Progenitor cell of endocrine pancreas (in vitro differentiated cells): Measurements from ENCODE around the gene USF2. TPM values are rescaled to one million over a fixed set of nuclear protein-coding genes. Genes with fewer than 3 reads are reported as not detected.

ENCODE experiments used
- DNase-seq: peaks from one replicate; pipeline ENCODE4 v3.0.0; 2021; ENCODE audit warnings: low spot score; ENCODE audit not compliant: unreplicated experiment
- H3K27ac Mint-ChIP-seq: 2 replicates; pipeline ENCODE4 v1.8.0; 2021; ENCODE audit warnings: mild to moderate bottlenecking, moderate library complexity, mixed read lengths
- H3K27me3 Mint-ChIP-seq: 2 replicates; pipeline ENCODE4 v1.8.0; 2021; ENCODE audit warnings: mixed read lengths
- H3K36me3 Mint-ChIP-seq: 2 replicates; pipeline ENCODE4 v1.8.0; 2022; ENCODE audit warnings: mixed read lengths; ENCODE audit not compliant: insufficient read depth
- H3K4me1 Mint-ChIP-seq: 2 replicates; pipeline ENCODE4 v1.8.0; 2021; ENCODE audit warnings: low read depth, mixed read lengths
- H3K4me3 Mint-ChIP-seq: 2 replicates; pipeline ENCODE4 v1.8.0; 2021; ENCODE audit warnings: low read depth, mild to moderate bottlenecking, moderate library complexity, mixed read lengths
- H3K9me3 Mint-ChIP-seq: 2 replicates; pipeline ENCODE4 v1.8.0; 2021; ENCODE audit warnings: low read depth, mixed read lengths
- CTCF ChIP-seq: fragments of 200-600 bp; sonication (generic); IDR thresholded peaks from one replicate; pipeline ENCODE4 v1.5.0; 2021; ENCODE audit warnings: antibody characterized with exemption, mild to moderate bottlenecking; ENCODE audit not compliant: unreplicated experiment
- total RNA-seq: library from RNA; stranded (reverse); gene quantifications from 2 replicates; pipeline ENCODE4 v1.2.1, GENCODE V29; 2021

Gene USF2
- total RNA-seq, 1 donor from 2014 or later = 126 TPM

GRCh38 chr19:35223084-35223790 is 45.5 kb upstream of the USF2 start:
- no peak for TF ChIP-seq CTCF
- H3K4me3 Mint-ChIP-seq = no peak overlapping the region
- peaks cover 5% of the 10 kb centered on the region for H3K4me1 Mint-ChIP-seq
- peaks cover 7% of the 10 kb centered on the region for H3K27me3 Mint-ChIP-seq
- no peak overlapping the region for H3K27ac Mint-ChIP-seq
- DNase-seq = no peak
- H3K36me3 Mint-ChIP-seq = no peaks in the 10 kb centered on the region
- H3K9me3 Mint-ChIP-seq = peaks cover 9% of the 10 kb centered on the region

GRCh38 chr19:35223862-35224505 is 44.8 kb upstream of the USF2 start:
- H3K4me3 Mint-ChIP-seq = no peak overlapping the region
- H3K9me3 Mint-ChIP-seq = peaks cover 7% of the 10 kb centered on the region
- DNase-seq = no peak

GRCh38 chr19:35224681-35225571 is 43.8 kb upstream of the USF2 start:
- peaks cover 7% of the 10 kb centered on the region for H3K27me3 Mint-ChIP-seq
- H3K4me3 Mint-ChIP-seq = no peak overlapping the region
- no peak for TF ChIP-seq CTCF
- no peak for DNase-seq
- H3K27ac Mint-ChIP-seq = no peak overlapping the region
- no peaks in the 10 kb centered on the region for H3K36me3 Mint-ChIP-seq
- H3K4me1 Mint-ChIP-seq = peaks cover 5% of the 10 kb centered on the region
- no peaks in the 10 kb centered on the region for H3K9me3 Mint-ChIP-seq

More at GRCh38 chr19:35223862-35224505, 44.8 kb upstream of the USF2 start:
- TF ChIP-seq CTCF = no peak
- no peak overlapping the region for H3K27ac Mint-ChIP-seq
- peaks cover 7% of the 10 kb centered on the region for H3K27me3 Mint-ChIP-seq
- H3K36me3 Mint-ChIP-seq = no peaks in the 10 kb centered on the region
- H3K4me1 Mint-ChIP-seq = peaks cover 5% of the 10 kb centered on the region

- no peak overlapping the region for H3K4me3 Mint-ChIP-seq
Measured at GRCh38 chr19:35225951-35226350, 42.8 kb upstream of the USF2 start.

More at GRCh38 chr19:35225951-35226350, 42.8 kb upstream of the USF2 start:
- Mint-ChIP-seq H3K4me1 (no peaks in the 10 kb centered on the region), H3K27me3 (peaks cover 7% of the 10 kb centered on the region), H3K27ac (no peak overlapping the region), H3K9me3 (no peaks in the 10 kb centered on the region), H3K36me3 (no peaks in the 10 kb centered on the region)
- DNase-seq = no peak
- TF ChIP-seq CTCF = no peak
